Liver (tissue), 3 donors: ENCODE results near the gene NFIB.

Experiments used
- ATF3 ChIP-seq: IDR thresholded peaks from 2 replicates; pipeline ENCODE4 v1.6.1; 2016; ENCODE audit warnings: antibody characterized with exemption
- CTCF ChIP-seq: fragments of 150-350 bp; IDR thresholded peaks from 2 replicates; pipeline ENCODE4 v1.5.1; 2017; ENCODE audit warnings: improper control_type of control experiment, low read depth, low read length; ENCODE audit not compliant: missing input control
- FOXA2 ChIP-seq: IDR thresholded peaks from 2 replicates; pipeline ENCODE4 v1.6.1; 2016; ENCODE audit warnings: antibody characterized with exemption
- GABPA ChIP-seq, 2 donors: IDR thresholded peaks in 1 of 2; conservative IDR thresholded peaks in 1 of 2; 2 replicates each; pipeline ENCODE4 v1.6.1; 2016; ENCODE audit warnings: antibody characterized with exemption in 2 of 2, mild to moderate bottlenecking in 1 of 2, moderate library complexity in 1 of 2
- HNF4G ChIP-seq: IDR thresholded peaks from 2 replicates; pipeline ENCODE4 v1.6.1; 2016; ENCODE audit warnings: antibody characterized with exemption
- MAX ChIP-seq: IDR thresholded peaks from 2 replicates; pipeline ENCODE4 v1.6.1; 2016; ENCODE audit warnings: antibody characterized with exemption
- RAD21 ChIP-seq, 2 donors: IDR thresholded peaks; 2 replicates each; pipeline ENCODE4 v1.6.1; 2016; ENCODE audit warnings: antibody characterized with exemption in 2 of 2, mild to moderate bottlenecking in 2 of 2
- REST ChIP-seq: IDR thresholded peaks from 2 replicates; pipeline ENCODE4 v1.6.1; 2016; ENCODE audit warnings: antibody characterized with exemption, mild to moderate bottlenecking
- SP1 ChIP-seq: IDR thresholded peaks from 2 replicates; pipeline ENCODE4 v1.6.1; 2018; ENCODE audit warnings: antibody characterized with exemption, mild to moderate bottlenecking
- TAF1 ChIP-seq: conservative IDR thresholded peaks from 2 replicates; pipeline ENCODE4 v1.6.1; 2016; ENCODE audit warnings: antibody characterized with exemption, mild to moderate bottlenecking
- YY1 ChIP-seq: IDR thresholded peaks from 2 replicates; pipeline ENCODE4 v1.6.1; 2016; ENCODE audit warnings: antibody characterized with exemption, mild to moderate bottlenecking
- ZBTB33 ChIP-seq: IDR thresholded peaks from 2 replicates; pipeline ENCODE4 v1.6.1; 2016; ENCODE audit warnings: antibody characterized with exemption
- donor health status: healthy.
- donor health status: healthy.

- TF ChIP-seq MAX (no peak), CTCF (no peak), TAF1 (no peak), ZBTB33 (no peak), SP1 (no peak), FOXA2 (no peak), YY1 (no peak), ATF3 (no peak), GABPA (IDR thresholded peaks at IDR 0.05 in 1 of 2, conservative IDR thresholded peaks at IDR 0.05 in 1 of 2) (no peak), HNF4G (no peak), RAD21 (IDR thresholded peaks at IDR 0.05) (peak in 1 of 2 donors; percentile 10), REST (no peak)
Measured at GRCh38 chr9:14313378-14313940, 482 bp downstream of the NFIB start.
